GM23248 (cell line): Measurements from ENCODE around the gene MRPL9. TPM values are rescaled to one million over a fixed set of nuclear protein-coding genes. Genes with fewer than 3 reads are reported as not detected.

Source experiments
- DNase-seq: peaks from one replicate; pipeline ENCODE4 v3.0.0-alpha.2; 2015
- H2AFZ ChIP-seq: fragments of 200-600 bp; sonication (generic); 2 replicates; pipeline ENCODE4 v1.6.1; 2016; ENCODE audit warnings: antibody characterized with exemption
- H3F3A ChIP-seq: fragments of 200-600 bp; sonication (generic); 2 replicates; pipeline ENCODE4 v1.6.1; 2016; ENCODE audit warnings: mild to moderate bottlenecking, antibody characterized with exemption, mixed run types; ENCODE audit not compliant: insufficient read depth
- H3K27ac ChIP-seq: fragments of 200-600 bp; sonication (generic); 2 replicates; pipeline ENCODE4 v1.5.1; 2016; ENCODE audit warnings: mild to moderate bottlenecking
- H3K27me3 ChIP-seq: fragments of 200-600 bp; sonication (generic); replicated peaks from 2 replicates; pipeline ENCODE4 v1.6.1; 2016; ENCODE audit warnings: mild to moderate bottlenecking; ENCODE audit not compliant: insufficient read depth
- H3K36me3 ChIP-seq: fragments of 200-600 bp; sonication (generic); 2 replicates; pipeline ENCODE4 v1.6.1; 2016; ENCODE audit warnings: low read depth, mild to moderate bottlenecking
- H3K4me1 ChIP-seq: fragments of 200-600 bp; sonication (generic); 2 replicates; pipeline ENCODE4 v1.6.1; 2016; ENCODE audit warnings: mild to moderate bottlenecking; ENCODE audit not compliant: insufficient read depth
- H3K4me2 ChIP-seq: fragments of 200-600 bp; sonication (generic); one replicate; pipeline ENCODE4 v1.6.1; 2016; ENCODE audit warnings: mild to moderate bottlenecking; ENCODE audit not compliant: unreplicated experiment
- H3K4me3 ChIP-seq: fragments of 200-600 bp; sonication (generic); 2 replicates; pipeline ENCODE4 v1.5.1; 2016; ENCODE audit warnings: mild to moderate bottlenecking
- H3K79me2 ChIP-seq: fragments of 200-600 bp; sonication (generic); 2 replicates; pipeline ENCODE4 v1.6.1; 2016; ENCODE audit warnings: mild to moderate bottlenecking; ENCODE audit not compliant: insufficient read depth
- H3K9ac ChIP-seq: fragments of 200-600 bp; sonication (generic); 2 replicates; pipeline ENCODE4 v1.6.1; 2016; ENCODE audit warnings: mild to moderate bottlenecking
- H3K9me2 ChIP-seq: fragments of 200-600 bp; sonication (generic); 2 replicates; pipeline ENCODE4 v1.6.1; 2016; ENCODE audit warnings: mixed run types, mild to moderate bottlenecking, moderate library complexity; ENCODE audit not compliant: insufficient read depth
- H3K9me3 ChIP-seq: fragments of 200-600 bp; sonication (generic); one replicate; pipeline ENCODE4 v1.6.1; 2017; ENCODE audit warnings: low read depth
- H4K20me1 ChIP-seq: fragments of 200-600 bp; sonication (generic); 2 replicates; pipeline ENCODE4 v1.6.0; 2016; ENCODE audit not compliant: insufficient read depth
- EZH2 ChIP-seq: fragments of 200-600 bp; sonication (generic); IDR thresholded peaks from 2 replicates; pipeline ENCODE4 v1.6.1; 2018; ENCODE audit warnings: antibody characterized with exemption, mild to moderate bottlenecking; ENCODE audit not compliant: insufficient read depth, poor library complexity, severe bottlenecking
- EZH2phosphoT487 ChIP-seq: fragments of 200-600 bp; sonication (generic); IDR thresholded peaks from 2 replicates; pipeline ENCODE4 v1.6.1; 2018; ENCODE audit warnings: antibody characterized with exemption, moderate library complexity, mild to moderate bottlenecking, low read depth; ENCODE audit not compliant: insufficient read depth
- WGBS, 2 experiments: methylation state at CpG; one replicate each; pipeline ENCODE4 v1.1.6; 2015 to 2017; ENCODE audit warnings: low lambda C conversion rate in 2 of 2, low coverage in 1 of 2; ENCODE audit errors: missing lambda C conversion rate in 2 of 2; 5-methylcytosine and 5-hydroxymethylcytosine counted together
- in situ Hi-C: fragments of 300-500 bp; cut with MboI; formaldehyde crosslinking; loops from 2 replicates; pipeline ENCODE4 v1.15.0; 2020
- polyA plus RNA-seq: library from polyadenylated mRNA; unstranded; fragments of >200 nt; fragmentation: Nextera tagmentation; extraction: Ambion mirVana; gene quantifications from 2 replicates; pipeline ENCODE4 v1.2.1, GENCODE V29; 2016
- total RNA-seq: library from RNA; depleted of rRNA; stranded (reverse); fragments of >200 nt; shearing (Covaris generic); gene quantifications from 2 replicates; pipeline ENCODE4 v1.2.3, GENCODE V29; 2014

MRPL9 gene
- total and polyA plus RNA-seq, 2 experiments from 2014 or later: 62.1 to 74.9 TPM

- no peaks in the 10 kb centered on the region for H3K4me1 ChIP-seq
- in situ Hi-C loops: no loop called here
- no peak for DNase-seq
- no peaks in the 10 kb centered on the region for H3F3A ChIP-seq
- no peak overlapping the region for H3K4me3 ChIP-seq
- no peak overlapping the region for H3K4me2 ChIP-seq
- H4K20me1 ChIP-seq: no peaks in the 10 kb centered on the region
- no peaks in the 10 kb centered on the region for H3K9me3 ChIP-seq
- TF ChIP-seq EZH2phosphoT487 (no peak), EZH2 (no peak)
- H3K9ac ChIP-seq: no peak overlapping the region
- H2AFZ ChIP-seq: no peak overlapping the region
- no peak overlapping the region for H3K27ac ChIP-seq
- 58 to 59% methylated on average over 3 of the region's 3 CpGs for WGBS, 2 experiments
- no peaks in the 10 kb centered on the region for H3K79me2 ChIP-seq
- peaks cover 32% of the 10 kb centered on the region for H3K27me3 ChIP-seq
- H3K36me3 ChIP-seq: no peaks in the 10 kb centered on the region
- H3K9me2 ChIP-seq: no peaks in the 10 kb centered on the region
These were observed 39.4 kb downstream of the MRPL9 start for GRCh38 chr1:151723726-151724370.

GRCh38 chr1:151721788-151722510, 41.3 kb downstream of the MRPL9 start:
- Histone ChIP-seq H3K27me3 (peaks cover 49% of the 10 kb centered on the region), H3F3A (no peaks in the 10 kb centered on the region), H3K9me3 (no peaks in the 10 kb centered on the region), H3K36me3 (no peaks in the 10 kb centered on the region), H3K4me1 (no peaks in the 10 kb centered on the region), H3K4me2 (peak overlapping the region; percentile 88), H2AFZ (peak overlapping the region; percentile 73; the same call in 1 of the 2 replicates), H3K79me2 (no peaks in the 10 kb centered on the region), H4K20me1 (no peaks in the 10 kb centered on the region), H3K27ac (no peak overlapping the region), H3K9ac (0 out of 2 replicates have a peak overlapping the region, but pooled peaks have one; percentile 31), H3K4me3 (peak overlapping the region; percentile 70), H3K9me2 (no peaks in the 10 kb centered on the region)
- TF ChIP-seq EZH2phosphoT487 (no peak), EZH2 (no peak)
- in situ Hi-C loops: no loop called here
- no peak for DNase-seq
- WGBS, 2 experiments: 38 to 43% methylated on average over 17 of the region's 17 CpGs

- H3K4me3 ChIP-seq: peak within 1 kb of the TSS; percentile 70
- H3K27ac ChIP-seq: no peak within 1 kb of the TSS
- no peaks in the 10 kb centered on the region for H3K4me1 ChIP-seq
- no peaks in the 10 kb centered on the region for H3K36me3 ChIP-seq
- in situ Hi-C loops: no loop called here
- H3K4me2 ChIP-seq: peak within 1 kb of the TSS; percentile 88
- peak; percentile 61 for DNase-seq
- TF ChIP-seq EZH2phosphoT487 (no peak), EZH2 (no peak)
- H3F3A ChIP-seq: no peaks in the 10 kb centered on the region
- peak within 1 kb of the TSS; percentile 73 for H2AFZ ChIP-seq
- WGBS, 2 experiments: 3 to 4% methylated on average over 18 to 44 of the region's 44 CpGs
- 0 out of 2 replicates have a peak within 1 kb of the TSS, but pooled peaks have one; percentile 31 for H3K9ac ChIP-seq
- no peaks in the 10 kb centered on the region for H3K9me2 ChIP-seq
- H3K27me3 ChIP-seq: peaks cover 49% of the 10 kb centered on the region
- H4K20me1 ChIP-seq: no peaks in the 10 kb centered on the region
- H3K9me3 ChIP-seq: no peaks in the 10 kb centered on the region
- H3K79me2 ChIP-seq: no peaks in the 10 kb centered on the region
These were observed 42.1 kb downstream of the MRPL9 start, which contains the start of gene RIIAD1 for GRCh38 chr1:151720974-151721787. TSS of gene RIIAD1 (plus strand) at chr1:151721522. CDS start at chr1:151721537, 15 bp downstream.

GRCh38 chr1:151720554-151720953, 42.7 kb downstream of the MRPL9 start:
- no peaks in the 10 kb centered on the region for H4K20me1 ChIP-seq
- H3K9ac ChIP-seq: no peak overlapping the region
- H3K4me1 ChIP-seq: no peaks in the 10 kb centered on the region
- no peaks in the 10 kb centered on the region for H3K9me3 ChIP-seq
- no peaks in the 10 kb centered on the region for H3K9me2 ChIP-seq
- in situ Hi-C loops: no loop called here
- H3K79me2 ChIP-seq: no peaks in the 10 kb centered on the region
- H2AFZ ChIP-seq: peak overlapping the region; percentile 58
- no peak overlapping the region for H3K27ac ChIP-seq
- peak overlapping the region; percentile 70 for H3K4me3 ChIP-seq
- H3K36me3 ChIP-seq: no peaks in the 10 kb centered on the region
- H3K27me3 ChIP-seq: peaks cover 52% of the 10 kb centered on the region
- H3K4me2 ChIP-seq: peak overlapping the region; percentile 88
- peak; percentile 18 for DNase-seq
- no peak for TF ChIP-seq EZH2
- no peak for TF ChIP-seq EZH2phosphoT487
- H3F3A ChIP-seq: no peaks in the 10 kb centered on the region
- 18 to 26% methylated on average over 5 of the region's 5 CpGs for WGBS, 2 experiments
